ENCODE results near the gene ATAD5.
"Not testable (repeated sequence)": the region's sequence is repeated elsewhere in the genome, so short reads cannot be mapped to it uniquely, and the experiment has no call there.

ATAD5 gene

DNA sequence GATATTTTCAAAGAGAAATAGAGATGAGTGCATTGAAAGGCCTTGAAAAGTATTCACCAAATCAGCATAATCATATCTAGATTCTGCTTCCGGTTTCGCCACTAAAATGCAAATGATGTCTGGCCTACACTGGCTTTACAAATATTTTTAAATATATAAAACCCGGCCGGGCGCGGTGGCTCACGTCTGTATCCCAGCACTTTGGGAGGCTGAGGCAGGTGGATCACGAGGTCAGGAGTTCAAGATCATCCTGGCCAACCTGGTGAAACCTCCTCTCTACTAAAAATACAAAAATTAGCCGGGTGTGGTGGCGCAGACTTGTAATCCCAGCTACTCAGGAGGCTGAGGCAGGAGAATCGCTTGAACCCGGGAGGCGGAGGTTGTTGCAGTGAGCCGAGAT lies 8.8 kb upstream of the ATAD5 start:
- not testable (repeated sequence) for H3K4me3 ChIP-seq (ENCODE audit: low read depth, low read length); DNase-seq (ENCODE audit: low read depth)

GRCh38 chr17:30823421-30823820 lies 8.3 kb upstream of the ATAD5 start:
- no peak for DNase-seq (ENCODE audit: low read depth)
- H3K4me3 ChIP-seq (ENCODE audit: low read depth, low read length) = peak overlapping the region; percentile 87

DNA sequence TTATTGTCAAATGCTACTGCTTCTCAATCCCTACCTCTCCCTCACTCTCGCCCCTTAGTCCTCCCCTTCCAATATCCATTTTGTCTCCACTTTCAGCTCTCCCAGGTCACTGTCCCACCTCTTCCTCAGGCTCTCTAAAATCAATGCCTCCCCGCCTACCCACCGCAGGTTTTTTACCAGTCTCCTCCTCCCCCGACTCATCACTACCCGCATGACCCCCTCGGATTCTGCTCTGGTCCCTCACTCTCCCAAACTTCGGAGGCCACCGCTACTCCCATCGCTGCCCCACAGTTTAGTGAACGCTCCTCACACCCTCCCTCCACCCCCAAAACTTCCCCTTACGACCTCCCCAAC lies 7.8 kb upstream of the ATAD5 start:
- H3K4me3 ChIP-seq (ENCODE audit: low read depth, low read length) = peak overlapping the region; percentile 87
- no peak for DNase-seq (ENCODE audit: low read depth)

DNA sequence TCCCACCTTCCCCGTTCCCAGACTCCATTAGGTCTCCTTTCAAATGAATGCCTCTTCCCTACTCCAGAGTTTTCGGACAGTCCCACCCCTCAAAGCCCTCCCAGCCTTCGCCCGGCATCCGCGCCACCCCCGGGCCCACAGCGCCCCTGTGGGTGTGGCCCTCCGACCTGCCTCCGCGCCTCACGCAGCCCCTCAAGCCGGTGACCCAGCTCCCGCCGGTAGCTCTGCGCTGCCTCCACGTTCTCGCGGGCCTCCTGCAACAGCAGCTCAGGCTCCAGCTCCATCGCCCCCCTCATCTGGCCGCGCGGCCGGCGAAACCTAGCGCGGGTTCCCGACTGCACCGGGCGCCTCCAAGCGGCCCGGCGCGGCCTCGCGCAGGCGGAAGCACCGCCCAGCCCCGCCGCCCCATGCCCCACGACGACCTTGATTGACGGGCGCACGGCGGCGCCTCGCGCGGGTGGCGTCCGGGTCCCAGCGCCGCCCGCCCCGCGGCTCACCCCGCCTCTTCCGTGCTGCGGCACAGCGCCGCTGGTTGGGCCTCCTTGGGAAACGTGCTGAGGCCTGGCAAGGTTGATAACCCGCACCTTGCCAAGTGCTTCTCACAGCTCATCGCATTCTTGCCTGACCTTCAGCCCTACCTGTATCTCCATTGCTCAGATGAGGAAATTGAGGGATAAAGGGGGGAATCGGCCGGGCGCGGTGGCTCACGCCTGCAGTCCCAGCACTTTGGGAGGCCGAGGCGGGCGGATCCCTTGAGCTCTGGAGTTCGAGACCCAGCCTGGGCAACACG lies 7.2 kb upstream of the ATAD5 start, which contains the start of gene CRLF3:
Gene CRLF3 (minus strand): TSS at position 337 of the 790 bp plus-strand sequence. CDS start 41 bp downstream, at position 296.
- DNase-seq (ENCODE audit: low read depth) = peak; percentile 61
- peak within 1 kb of the TSS; percentile 87 for H3K4me3 ChIP-seq (ENCODE audit: low read depth, low read length)

GRCh38 chr17:30827082-30827481 lies 4.7 kb upstream of the ATAD5 start:
- no peak for DNase-seq (ENCODE audit: low read depth)
- H3K4me3 ChIP-seq (ENCODE audit: low read depth, low read length) = no peak overlapping the region

DNA sequence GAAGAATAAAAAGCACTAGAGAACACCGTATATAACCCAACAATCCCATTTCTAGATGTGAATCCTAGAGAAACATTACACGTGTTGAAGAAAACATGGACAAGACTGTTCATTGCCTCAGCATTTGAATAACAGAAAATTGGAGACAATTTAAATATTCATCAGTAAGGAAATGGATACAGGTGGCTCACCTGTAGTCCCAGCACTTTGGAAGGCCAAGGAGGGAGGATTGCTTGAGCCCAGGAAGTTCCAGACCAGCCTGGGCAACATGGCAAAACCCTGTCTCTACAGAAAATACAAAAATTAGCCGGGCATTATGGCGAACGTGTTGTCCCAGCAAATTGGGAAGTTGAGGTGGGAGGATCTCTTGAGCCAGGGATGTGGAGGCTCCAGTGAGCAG lies 2.7 kb upstream of the ATAD5 start:
- no peak for DNase-seq (ENCODE audit: low read depth)

DNA sequence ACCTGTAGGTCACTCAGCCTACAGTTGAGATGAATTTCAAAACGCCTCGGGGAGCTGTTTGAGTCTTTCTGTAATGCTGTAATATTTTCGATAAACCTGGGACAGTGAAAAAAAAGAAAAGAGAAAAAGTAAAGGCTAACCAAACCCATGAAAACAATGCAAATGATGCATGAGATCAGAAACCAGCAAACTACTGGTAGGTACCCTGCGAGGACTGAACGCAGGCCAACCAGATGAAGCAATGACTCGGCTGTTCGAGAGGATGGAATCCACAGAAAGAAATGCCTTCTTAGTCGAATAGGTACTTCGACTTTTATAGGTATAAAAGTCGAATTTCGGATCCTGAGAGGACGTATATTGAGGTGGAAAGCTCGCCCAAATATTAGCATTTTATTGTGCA lies 509 bp upstream of the ATAD5 start:
- no peak for DNase-seq (ENCODE audit: low read depth)

More for the DNA sequence above, 2.7 kb upstream of the ATAD5 start:
- no peak overlapping the region for H3K4me3 ChIP-seq (ENCODE audit: low read depth, low read length)

GRCh38 chr17:30832438-30833124 lies 815 bp downstream of the ATAD5 start:
- no peak for DNase-seq (ENCODE audit: low read depth)
- H3K4me3 ChIP-seq (ENCODE audit: low read depth, low read length) = peak overlapping the region; percentile 88

More for the DNA sequence above, 509 bp upstream of the ATAD5 start:
- H3K4me3 ChIP-seq (ENCODE audit: low read depth, low read length) = peak overlapping the region; percentile 88

- no peak for DNase-seq (ENCODE audit: low read depth)
- H3K4me3 ChIP-seq (ENCODE audit: low read depth, low read length) = no peak overlapping the region
These were observed 6.5 kb downstream of the ATAD5 start for GRCh38 chr17:30838202-30838807.

DNA sequence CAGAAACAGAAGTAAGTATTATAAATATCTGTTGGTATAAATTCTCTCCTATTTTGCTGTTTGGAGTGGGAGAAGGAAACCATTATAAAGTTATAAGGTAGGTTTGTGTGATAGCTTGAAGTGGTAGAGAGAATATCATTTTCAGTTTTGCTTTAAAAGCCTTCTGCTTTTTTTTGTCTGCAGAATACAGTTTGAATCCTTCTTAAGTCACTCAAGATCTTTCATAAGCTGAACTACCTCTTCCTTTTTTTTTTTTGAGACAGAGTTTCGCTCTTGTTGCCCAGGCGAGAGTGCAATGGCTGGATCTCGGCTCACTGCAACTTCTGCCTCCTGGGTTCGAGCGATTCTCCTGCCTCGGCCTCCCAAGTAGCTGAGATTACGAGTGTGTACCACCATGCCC lies 9.0 kb downstream of the ATAD5 start:
- DNase-seq (ENCODE audit: low read depth) = no peak
- no peak overlapping the region for H3K4me3 ChIP-seq (ENCODE audit: low read depth, low read length)

GRCh38 chr17:30848021-30848420 lies 16.3 kb downstream of the ATAD5 start:
- no peak for DNase-seq (ENCODE audit: low read depth)
- H3K4me3 ChIP-seq (ENCODE audit: low read depth, low read length) = no peak overlapping the region

DNA sequence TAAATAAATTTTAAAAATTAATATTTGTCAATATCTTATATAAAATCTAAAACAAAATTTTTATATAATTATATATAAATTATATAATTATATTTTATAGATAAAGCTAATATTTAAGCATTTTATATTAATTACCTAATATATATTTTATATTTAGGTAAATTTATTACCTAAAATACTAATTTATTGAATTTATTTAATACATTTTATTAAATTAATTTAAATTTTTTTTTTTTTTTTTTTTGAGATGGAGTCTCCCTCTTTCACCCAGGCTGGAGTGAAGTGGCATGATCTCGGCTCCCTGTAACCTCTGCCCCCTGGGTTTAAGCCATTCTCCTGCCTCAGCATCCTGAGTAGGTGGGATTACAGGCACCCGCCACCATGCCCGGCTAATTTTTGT lies 22.4 kb downstream of the ATAD5 start:
- DNase-seq (ENCODE audit: low read depth) = no peak
- H3K4me3 ChIP-seq (ENCODE audit: low read depth, low read length) = no peak overlapping the region

DNA sequence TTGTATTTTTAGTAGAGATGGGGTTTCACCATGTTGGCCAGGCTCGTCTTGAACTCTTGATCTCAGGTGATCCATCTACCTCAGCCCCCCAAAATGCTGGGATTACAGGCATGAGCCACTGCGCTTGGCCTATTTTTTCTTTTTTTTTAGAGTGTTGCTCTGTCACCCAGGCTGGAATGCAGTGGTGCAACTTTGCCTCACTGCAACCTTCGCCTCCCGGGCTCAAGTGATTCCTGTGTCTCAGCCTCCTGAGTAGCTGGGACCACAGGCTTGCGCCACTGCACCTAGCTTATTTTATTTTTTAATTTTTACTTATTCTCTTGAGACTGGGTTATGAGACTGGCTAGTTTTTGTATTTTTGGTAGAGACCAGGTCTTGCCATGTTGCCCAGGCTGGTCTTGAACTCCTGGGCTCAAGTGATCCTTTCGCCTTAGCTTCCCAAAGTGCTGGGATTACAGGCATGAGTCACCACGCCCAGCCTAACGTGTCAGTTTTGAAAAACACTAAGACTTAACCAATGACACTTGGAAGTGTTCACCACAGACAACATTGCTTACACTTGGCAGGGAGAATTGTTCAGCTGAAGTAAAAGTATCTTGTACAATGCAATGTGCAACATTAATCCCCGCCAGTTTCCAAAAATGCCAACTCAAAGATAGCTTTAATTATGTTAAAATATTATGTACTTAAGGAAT lies 26.9 kb downstream of the ATAD5 start:
- DNase-seq (ENCODE audit: low read depth) = no peak
- no peak overlapping the region for H3K4me3 ChIP-seq (ENCODE audit: low read depth, low read length)

DNA sequence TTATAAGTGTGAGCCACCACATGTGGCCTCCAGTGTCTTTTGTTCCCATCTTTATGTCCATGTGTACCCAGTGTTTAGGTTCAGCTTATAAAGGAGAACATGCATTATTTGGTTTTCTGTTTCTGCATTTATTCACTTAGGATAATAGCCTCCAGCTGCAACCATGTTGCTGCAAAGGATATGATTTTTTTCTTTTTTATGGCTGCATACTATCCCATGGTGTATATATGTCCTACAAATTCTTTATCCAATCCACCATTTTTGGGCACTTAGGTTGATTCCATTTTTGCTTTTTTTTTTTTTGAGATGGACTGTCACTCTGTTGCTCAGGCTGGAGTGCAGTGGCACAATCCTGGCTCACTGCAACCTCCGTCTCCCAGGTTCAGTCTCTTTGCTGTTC lies 32.9 kb downstream of the ATAD5 start:
- no peak overlapping the region for H3K4me3 ChIP-seq (ENCODE audit: low read depth, low read length)
- DNase-seq (ENCODE audit: low read depth) = no peak

- DNase-seq (ENCODE audit: low read depth) = no peak
- H3K4me3 ChIP-seq (ENCODE audit: low read depth, low read length) = no peak overlapping the region
These were observed 37.2 kb downstream of the ATAD5 start for GRCh38 chr17:30869005-30869404.

DNA sequence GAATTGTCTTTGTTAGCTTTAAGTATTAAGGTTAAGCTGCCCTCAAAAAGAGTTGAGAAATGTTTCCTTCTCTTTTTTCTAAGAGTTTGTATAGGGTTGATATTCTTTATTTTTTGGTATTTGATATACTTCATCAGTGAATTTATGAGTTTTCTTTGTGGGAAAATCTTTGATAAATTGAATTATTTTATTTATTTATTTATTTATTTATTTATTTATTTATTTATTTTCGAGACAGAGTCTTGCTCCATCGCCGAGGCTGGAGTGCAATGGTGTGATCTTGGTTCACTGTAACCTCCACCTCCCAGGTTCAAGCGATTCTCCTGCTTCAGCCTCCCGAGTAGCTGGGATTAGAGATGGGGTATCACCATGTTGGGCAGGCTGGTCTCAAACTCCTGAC lies 54.4 kb downstream of the ATAD5 start:
- no peak for DNase-seq (ENCODE audit: low read depth)
- no peak overlapping the region for H3K4me3 ChIP-seq (ENCODE audit: low read depth, low read length)

- no peak for DNase-seq (ENCODE audit: low read depth)
- no peak overlapping the region for H3K4me3 ChIP-seq (ENCODE audit: low read depth, low read length)
These were observed 62.5 kb downstream of the ATAD5 start for GRCh38 chr17:30894236-30894635.

DNA sequence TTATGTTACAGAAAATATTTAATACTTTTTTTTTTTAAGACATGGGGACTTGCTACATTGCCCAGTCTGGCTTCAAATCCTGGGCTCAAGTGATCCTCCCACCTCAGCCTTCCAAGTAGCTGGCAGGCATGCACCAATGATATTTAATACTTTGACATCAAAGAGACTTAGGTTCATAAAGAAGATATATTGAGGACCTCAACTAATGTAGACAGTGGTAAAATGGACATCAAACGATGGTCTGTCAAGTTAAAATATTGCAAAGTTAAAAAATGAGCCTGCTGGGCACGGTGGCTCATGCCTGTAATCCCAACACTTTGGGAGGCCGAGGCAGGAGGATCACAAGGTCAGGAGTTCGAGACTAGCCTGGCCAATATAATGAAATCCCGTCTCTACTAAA lies 65.5 kb downstream of the ATAD5 start:
- no peak for DNase-seq (ENCODE audit: low read depth)
- H3K4me3 ChIP-seq (ENCODE audit: low read depth, low read length) = no peak overlapping the region

DNA sequence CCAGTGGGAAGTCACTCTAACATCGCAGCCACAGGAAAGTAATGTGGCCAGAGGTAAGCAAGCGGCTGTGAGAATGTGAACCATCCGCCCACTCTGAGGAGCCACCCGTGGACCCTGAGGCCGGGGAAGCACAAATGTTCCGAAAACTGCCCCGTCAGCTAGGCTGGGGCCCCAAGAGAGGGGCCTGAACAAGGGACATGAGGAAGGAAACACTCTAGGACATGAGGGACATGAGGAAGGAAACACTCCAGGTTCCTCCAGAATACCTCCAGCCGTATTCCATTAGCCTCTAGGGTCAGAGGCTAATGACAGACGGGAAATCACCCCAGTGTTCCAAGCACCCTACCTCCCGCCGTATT lies 74.0 kb downstream of the ATAD5 start:
- peak overlapping the region; percentile 84 for H3K4me3 ChIP-seq (ENCODE audit: low read depth, low read length)
- no peak for DNase-seq (ENCODE audit: low read depth)
